ENCODE data around the gene GLTP. TPM values are rescaled to one million over a fixed set of nuclear protein-coding genes. Genes with fewer than 3 reads are reported as not detected.

GLTP gene
- total and polyA plus RNA-seq, 2 donors from 2014 or later: 45.9 to 56.4 TPM

DNA sequence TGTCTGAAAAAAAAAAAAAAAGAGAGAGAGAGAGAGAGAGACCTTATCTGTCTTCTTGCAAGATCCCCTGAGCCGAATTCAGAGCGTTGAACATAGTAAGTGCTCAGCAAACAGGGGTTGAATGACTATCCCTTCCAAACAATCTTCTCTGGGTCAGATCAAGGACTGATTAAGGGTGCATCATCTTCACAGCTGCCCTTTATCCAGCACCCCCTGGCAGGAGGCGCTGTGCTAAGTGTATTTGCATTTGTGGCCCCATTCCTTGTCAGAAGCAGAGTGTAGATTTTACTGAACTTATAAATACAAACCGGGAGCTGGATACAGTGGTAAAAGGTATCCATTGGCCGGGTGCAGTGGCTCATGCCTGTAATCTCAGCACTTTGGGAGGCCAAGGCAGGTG is 38.3 kb downstream of the GLTP start:
- no peaks in the 10 kb centered on the region for H3K9me3 ChIP-seq (ENCODE audit: control insufficient read depth in 2 of 3, insufficient read depth in 1 of 3, low read length in 3 of 3)
- H3K27ac ChIP-seq (ENCODE audit: low read depth in 2 of 2, low read length in 2 of 2): no peak overlapping the region
- TF ChIP-seq, protein P1, sequence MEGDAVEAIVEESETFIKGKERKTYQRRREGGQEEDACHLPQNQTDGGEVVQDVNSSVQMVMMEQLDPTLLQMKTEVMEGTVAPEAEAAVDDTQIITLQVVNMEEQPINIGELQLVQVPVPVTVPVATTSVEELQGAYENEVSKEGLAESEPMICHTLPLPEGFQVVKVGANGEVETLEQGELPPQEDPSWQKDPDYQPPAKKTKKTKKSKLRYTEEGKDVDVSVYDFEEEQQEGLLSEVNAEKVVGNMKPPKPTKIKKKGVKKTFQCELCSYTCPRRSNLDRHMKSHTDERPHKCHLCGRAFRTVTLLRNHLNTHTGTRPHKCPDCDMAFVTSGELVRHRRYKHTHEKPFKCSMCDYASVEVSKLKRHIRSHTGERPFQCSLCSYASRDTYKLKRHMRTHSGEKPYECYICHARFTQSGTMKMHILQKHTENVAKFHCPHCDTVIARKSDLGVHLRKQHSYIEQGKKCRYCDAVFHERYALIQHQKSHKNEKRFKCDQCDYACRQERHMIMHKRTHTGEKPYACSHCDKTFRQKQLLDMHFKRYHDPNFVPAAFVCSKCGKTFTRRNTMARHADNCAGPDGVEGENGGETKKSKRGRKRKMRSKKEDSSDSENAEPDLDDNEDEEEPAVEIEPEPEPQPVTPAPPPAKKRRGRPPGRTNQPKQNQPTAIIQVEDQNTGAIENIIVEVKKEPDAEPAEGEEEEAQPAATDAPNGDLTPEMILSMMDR (IDR thresholded peaks at IDR 0.05; ENCODE audit: borderline replicate concordance, extremely low read depth, insufficient read depth): no peak
- intact Hi-C loops (cut with DNase I): loop anchor here (5.0 kb wide), 1 partner anchor 35 kb away; no protein-coding TSS in a partner anchor
- no peak overlapping the region for H3K9ac ChIP-seq (ENCODE audit: low read length in 3 of 3)
- peaks cover 0 to 5% (median 3%) of the 10 kb centered on the region in 3 donors for H3K4me1 ChIP-seq (ENCODE audit: control insufficient read depth in 2 of 3, insufficient read depth in 2 of 3, low read depth in 1 of 3, low read length in 3 of 3)
- DNase-seq (no peak), FAIRE-seq (no peak)
- H3K4me3 ChIP-seq (ENCODE audit: low read length in 3 of 3): no peak overlapping the region
- no peaks in the 10 kb centered on the region for H3K36me3 ChIP-seq (ENCODE audit: control insufficient read depth in 2 of 3, insufficient read depth in 3 of 3, low read length in 3 of 3)
- no peaks in the 10 kb centered on the region for H3K27me3 ChIP-seq (ENCODE audit: control insufficient read depth, insufficient read depth, low read length)

DNA sequence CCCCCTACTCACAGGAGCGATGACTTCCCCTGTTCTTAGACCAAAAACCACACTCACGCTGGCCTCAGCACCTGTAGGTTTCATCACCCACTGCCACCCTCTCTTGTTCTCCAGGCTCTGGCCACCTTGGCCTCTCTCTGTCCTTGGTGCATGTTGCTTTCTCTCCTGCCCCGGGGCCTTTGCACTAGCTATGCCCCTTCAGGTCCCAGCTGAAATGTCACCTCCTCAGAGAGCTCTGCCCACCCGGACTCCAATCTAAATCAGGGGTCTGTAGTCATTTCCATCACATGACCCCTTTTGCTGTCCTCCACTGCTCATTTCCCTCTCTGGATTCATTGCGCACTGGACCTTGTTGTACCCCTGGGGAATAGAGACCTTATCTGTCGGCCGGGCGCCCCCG is 39.0 kb downstream of the GLTP start:
- Histone ChIP-seq H3K27me3 (ENCODE audit: control insufficient read depth, insufficient read depth, low read length) (no peaks in the 10 kb centered on the region), H3K4me3 (ENCODE audit: low read length in 3 of 3) (no peak overlapping the region), H3K4me1 (ENCODE audit: control insufficient read depth in 2 of 3, insufficient read depth in 2 of 3, low read depth in 1 of 3, low read length in 3 of 3) (peaks cover 0 to 5% (median 3%) of the 10 kb centered on the region in 3 donors), H3K36me3 (ENCODE audit: control insufficient read depth in 2 of 3, insufficient read depth in 3 of 3, low read length in 3 of 3) (no peaks in the 10 kb centered on the region), H3K9ac (ENCODE audit: low read length in 3 of 3) (no peak overlapping the region), H3K27ac (ENCODE audit: low read depth in 2 of 2, low read length in 2 of 2) (no peak overlapping the region), H3K9me3 (ENCODE audit: control insufficient read depth in 2 of 3, insufficient read depth in 1 of 3, low read length in 3 of 3) (no peaks in the 10 kb centered on the region)
- FAIRE-seq (no peak), DNase-seq (no peak)
- intact Hi-C loops (cut with DNase I): loop anchor here (5.0 kb wide), 1 partner anchor 34 kb away; no protein-coding TSS in a partner anchor
- TF ChIP-seq, protein P1 (IDR thresholded peaks at IDR 0.05; ENCODE audit: borderline replicate concordance, extremely low read depth, insufficient read depth): no peak

DNA sequence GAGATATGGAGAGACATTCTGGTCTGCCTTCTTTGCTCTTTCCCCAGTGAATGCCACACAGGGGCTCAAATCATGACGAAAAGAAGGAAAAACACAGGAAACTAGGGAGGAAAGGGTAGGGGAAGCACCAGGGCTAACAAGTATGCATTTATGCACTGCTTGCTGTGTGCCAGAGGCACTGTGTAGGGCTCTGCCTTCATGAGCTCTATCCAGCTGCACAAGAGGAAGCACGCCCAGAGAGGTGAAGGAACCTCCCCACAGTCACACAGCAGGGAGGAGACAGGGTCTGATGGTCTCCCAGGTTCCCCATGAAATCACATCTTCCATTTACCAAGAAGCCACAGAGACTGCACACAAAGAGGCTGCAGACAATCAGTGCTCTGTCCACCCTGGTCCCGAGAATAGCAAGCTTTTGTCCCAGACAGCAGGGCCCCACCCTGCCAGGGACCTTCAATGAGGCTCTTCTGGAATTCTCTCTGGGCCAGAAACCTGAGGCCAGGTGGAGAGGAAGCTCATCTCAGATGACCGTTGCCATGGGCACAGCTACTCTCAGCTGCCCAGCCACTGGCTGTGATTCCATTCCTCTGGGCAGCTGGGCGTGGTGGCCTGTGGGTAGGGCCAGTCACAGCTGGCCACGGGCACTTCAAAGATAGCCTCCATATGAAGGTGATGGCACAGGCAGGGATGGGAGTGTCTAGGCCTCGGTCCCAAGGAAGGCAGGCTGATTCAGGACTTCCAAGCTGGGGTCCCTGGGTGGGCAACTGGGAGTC is 39.9 kb downstream of the GLTP start:
- Histone ChIP-seq H3K9ac (ENCODE audit: low read length in 3 of 3) (no peak overlapping the region), H3K4me1 (ENCODE audit: control insufficient read depth in 2 of 3, insufficient read depth in 2 of 3, low read depth in 1 of 3, low read length in 3 of 3) (peaks cover 0 to 4% (median 3%) of the 10 kb centered on the region in 3 donors), H3K9me3 (ENCODE audit: control insufficient read depth in 2 of 3, insufficient read depth in 1 of 3, low read length in 3 of 3) (no peaks in the 10 kb centered on the region), H3K27me3 (ENCODE audit: control insufficient read depth, insufficient read depth, low read length) (no peaks in the 10 kb centered on the region), H3K4me3 (ENCODE audit: low read length in 3 of 3) (no peak overlapping the region), H3K36me3 (ENCODE audit: control insufficient read depth in 2 of 3, insufficient read depth in 3 of 3, low read length in 3 of 3) (no peaks in the 10 kb centered on the region), H3K27ac (ENCODE audit: low read depth in 2 of 2, low read length in 2 of 2) (no peak overlapping the region)
- DNase-seq (peak in 4 of 5 donors; percentile 86 to 93 (median 88)), FAIRE-seq (no peak)
- intact Hi-C loops (cut with DNase I): loop anchor here (5.0 kb wide), 1 partner anchor 33 kb away; no protein-coding TSS in a partner anchor
- TF ChIP-seq, protein P1 (IDR thresholded peaks at IDR 0.05; ENCODE audit: borderline replicate concordance, extremely low read depth, insufficient read depth): no peak

Measured in kidney (tissue), 14 donors.